ENCODE measurements around the gene KCTD6.

GRCh38 chr3:58466899-58467563 lies 24.9 kb upstream of the KCTD6 start:
- no peak for TF ChIP-seq CTCF (IDR thresholded peaks at IDR 0.05; ENCODE audit: insufficient read depth, low read length)
- no peak for TF ChIP-seq POLR2AphosphoS5 (IDR thresholded peaks at IDR 0.05; ENCODE audit: low read depth)
- no peak for TF ChIP-seq GABPA (IDR thresholded peaks at IDR 0.05; ENCODE audit: low read depth)
- TF ChIP-seq, protein P1, sequence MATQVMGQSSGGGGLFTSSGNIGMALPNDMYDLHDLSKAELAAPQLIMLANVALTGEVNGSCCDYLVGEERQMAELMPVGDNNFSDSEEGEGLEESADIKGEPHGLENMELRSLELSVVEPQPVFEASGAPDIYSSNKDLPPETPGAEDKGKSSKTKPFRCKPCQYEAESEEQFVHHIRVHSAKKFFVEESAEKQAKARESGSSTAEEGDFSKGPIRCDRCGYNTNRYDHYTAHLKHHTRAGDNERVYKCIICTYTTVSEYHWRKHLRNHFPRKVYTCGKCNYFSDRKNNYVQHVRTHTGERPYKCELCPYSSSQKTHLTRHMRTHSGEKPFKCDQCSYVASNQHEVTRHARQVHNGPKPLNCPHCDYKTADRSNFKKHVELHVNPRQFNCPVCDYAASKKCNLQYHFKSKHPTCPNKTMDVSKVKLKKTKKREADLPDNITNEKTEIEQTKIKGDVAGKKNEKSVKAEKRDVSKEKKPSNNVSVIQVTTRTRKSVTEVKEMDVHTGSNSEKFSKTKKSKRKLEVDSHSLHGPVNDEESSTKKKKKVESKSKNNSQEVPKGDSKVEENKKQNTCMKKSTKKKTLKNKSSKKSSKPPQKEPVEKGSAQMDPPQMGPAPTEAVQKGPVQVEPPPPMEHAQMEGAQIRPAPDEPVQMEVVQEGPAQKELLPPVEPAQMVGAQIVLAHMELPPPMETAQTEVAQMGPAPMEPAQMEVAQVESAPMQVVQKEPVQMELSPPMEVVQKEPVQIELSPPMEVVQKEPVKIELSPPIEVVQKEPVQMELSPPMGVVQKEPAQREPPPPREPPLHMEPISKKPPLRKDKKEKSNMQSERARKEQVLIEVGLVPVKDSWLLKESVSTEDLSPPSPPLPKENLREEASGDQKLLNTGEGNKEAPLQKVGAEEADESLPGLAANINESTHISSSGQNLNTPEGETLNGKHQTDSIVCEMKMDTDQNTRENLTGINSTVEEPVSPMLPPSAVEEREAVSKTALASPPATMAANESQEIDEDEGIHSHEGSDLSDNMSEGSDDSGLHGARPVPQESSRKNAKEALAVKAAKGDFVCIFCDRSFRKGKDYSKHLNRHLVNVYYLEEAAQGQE (IDR thresholded peaks at IDR 0.05; ENCODE audit: insufficient replicate concordance, low read depth) = no peak
- no peak for TF ChIP-seq SPI1 (IDR thresholded peaks at IDR 0.05; ENCODE audit: borderline replicate concordance, low read depth)

Data from HL-60 (cell line).